ENCODE data around the gene EEF2K.

Gene EEF2K

DNA sequence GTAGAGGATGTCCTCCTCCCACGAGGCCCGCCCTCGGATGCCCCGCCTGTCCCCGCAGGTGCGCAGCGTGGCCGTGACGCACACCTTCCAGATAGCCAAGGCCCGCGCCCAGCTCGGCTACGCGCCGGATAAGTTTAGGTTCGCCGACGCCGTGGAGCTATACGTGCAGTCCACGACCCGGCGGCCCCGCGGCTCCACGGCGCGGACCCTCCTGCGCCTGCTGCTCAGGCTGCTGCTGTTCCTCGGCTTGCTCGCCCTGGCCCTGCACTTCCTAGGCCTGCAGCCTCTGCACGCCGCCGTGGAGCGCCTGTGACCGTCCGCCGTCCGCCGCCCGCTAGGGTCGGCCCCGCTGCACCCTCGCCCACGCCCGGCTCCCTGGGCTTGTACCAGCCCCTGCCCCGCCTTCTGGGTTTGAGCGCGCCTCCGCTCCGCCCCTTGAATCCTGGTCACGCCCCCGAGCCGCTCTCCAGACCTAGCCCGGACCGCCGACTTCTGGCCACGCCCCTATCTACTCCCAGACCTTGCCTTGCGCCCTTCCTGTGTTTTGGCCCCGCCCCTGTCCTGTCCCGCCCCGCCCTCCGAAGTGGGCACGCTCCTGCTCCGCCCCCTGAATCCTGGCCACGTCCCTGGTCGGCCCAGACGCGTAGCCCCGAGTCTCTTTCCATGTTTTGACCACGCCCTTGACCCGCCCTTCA lies 15.8 kb upstream of the EEF2K start:
- DNase-seq = peak; percentile 93 to 100

DNA sequence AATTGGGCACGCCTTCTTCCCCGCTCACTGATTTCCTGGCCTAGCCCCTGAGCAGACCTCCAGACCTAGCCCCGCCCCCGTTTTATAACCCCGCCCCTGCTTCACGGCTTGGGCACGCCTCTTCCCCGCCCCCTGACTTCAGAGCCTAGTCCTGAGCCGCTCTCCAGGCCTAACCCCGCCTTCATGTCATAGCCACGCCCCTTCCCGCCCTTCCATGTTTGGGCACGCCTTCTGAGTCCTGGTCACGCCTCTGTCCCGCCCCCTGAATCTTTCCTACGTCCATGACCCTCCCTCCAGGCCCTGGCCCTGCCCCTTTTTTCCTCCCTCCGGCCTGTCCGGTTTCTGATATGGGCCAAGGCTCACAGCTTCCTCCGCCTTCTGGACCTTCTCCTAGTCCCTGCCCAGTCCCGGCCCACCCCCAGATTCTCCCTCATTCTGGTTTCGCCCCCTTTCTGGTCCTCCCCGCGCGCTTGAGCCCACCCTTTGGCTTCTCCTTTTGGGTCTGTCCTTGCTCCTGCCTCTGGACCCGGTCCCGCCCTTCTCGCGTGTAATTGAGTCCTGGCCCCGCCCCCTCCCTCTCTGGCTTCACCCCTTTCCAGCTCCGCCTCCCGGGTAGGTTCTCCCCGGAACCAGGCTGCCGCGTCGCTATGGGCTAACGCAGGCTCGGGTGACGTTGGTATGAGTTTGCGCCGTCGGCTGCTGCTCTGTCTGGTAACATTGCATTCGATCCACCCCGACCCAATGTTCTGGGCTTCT lies 15.1 kb upstream of the EEF2K start:
- DNase-seq = peak; percentile 99 to 100

DNA sequence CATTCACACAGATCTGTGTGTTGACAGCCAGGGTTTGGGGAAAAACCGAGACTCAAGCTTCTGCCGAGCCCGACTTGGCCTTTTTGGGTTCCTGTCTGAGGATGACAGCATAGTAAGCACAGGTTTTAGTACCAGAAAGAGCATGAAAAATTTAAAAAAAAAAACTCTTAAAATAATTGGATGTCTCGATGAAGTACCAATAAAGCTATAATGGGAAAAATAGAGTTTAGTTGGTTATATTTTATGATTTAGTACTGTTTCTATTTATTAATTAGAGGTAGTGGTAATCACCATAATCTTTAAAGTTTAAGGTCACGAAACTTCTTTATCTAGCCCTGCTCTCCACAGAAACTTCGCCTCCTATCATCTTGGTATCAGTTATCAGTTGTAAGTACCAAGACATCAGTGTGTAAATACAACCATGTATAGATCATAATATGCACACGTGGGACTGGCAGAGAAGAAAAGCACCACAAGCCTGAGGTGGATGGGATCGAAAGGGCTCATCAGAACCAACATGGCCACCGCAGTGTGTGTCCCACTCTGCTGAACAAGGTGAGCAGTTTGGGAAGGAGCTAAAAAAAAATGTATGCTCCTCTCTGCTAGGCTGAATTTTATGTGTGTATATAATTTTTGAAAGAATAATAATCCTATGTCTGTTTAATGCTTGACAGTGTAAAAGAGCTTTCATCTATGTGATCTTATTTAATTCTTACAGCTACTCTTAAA lies 14.4 kb upstream of the EEF2K start:
- DNase-seq = peak in 1 of 2 donors; percentile 51

DNA sequence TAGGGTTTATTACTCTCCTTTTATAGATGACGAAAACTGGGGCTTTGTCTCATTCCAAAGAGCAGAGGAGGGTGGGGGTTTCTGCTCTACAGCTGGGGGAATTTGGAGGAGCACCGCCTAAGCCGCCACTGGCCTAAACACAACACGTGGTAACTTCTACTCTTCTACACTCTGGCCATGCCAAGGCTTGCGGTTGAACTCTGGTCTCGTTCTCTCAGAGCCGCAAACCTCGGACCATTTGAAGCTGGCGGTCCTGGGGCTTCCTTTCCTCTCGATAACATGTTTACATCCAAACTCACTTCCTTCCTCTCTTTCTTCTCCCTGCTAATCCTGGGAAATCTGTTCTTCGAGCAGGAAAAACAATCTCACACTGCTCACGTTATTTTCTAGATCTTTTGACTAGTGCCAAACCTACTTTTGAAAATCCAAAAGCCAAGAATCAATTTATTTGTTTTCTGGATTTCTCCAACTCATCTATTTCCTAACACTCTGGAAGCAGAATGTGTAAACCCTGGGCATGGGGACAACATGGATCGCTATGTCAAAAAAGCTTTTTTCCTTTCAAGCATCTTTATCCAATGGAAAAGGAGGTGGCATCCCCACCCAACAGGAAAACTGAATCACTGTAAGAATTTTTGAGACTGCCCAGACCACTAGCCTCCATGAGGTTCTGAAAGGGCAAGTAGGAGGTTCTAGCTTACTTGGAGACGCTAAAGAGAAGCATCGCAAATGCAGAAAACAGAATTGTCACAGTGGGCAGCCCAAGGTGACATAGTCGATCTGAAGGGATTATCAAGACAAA lies 13.6 kb upstream of the EEF2K start:
- DNase-seq = peak; percentile 93 to 94

DNA sequence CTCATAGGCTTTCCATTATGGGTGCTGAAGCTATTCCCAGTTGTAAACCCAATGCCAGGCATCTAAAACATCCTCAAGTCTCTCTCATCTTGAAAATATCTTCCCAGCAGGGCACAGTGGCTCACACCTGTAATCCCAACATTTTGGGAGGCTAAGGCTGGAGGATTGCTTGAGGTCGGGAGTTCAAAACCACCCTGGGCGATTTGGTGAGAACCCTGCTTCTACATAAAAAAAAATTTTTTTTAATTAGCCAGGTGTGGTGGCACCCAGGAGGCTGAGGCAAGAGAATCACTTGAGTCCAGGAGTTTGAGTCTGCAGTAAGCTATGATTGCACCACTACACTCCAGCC lies 13.0 kb upstream of the EEF2K start:
- no peak for DNase-seq

DNA sequence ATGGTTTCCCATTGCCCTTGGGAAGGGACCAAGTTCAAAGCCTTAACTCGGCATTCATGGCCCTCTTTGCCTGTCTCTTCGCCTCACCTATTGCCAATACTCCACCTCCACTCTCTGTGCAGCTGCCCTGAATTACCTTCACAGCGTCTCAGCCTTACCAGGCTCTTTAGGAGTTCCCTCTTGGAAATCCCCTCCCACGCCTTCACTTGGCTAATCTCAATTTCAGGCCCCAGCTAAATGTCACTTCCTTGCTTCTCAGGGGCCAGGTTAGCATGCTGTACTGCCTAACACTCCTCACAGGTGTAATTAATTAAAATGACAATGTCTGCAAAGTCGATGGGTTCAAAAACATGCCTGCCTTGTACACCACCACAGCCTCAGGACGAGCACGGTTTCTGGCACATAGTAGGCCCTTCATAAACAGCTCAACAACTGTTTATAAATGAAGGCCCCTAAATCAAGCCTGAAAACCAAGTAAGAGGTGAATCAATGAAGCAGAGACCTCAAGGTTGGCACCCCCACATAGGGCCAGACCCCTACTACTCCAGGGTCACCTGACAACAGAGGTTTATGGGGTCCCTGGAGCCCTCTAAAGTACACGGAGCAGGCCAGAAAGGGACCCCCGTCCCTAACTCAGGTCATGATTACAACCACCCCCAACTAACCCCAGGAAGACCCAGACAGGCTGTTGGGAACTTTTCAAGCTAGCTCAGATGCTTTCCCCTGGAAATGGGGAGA lies 11.2 kb upstream of the EEF2K start:
- peak; percentile 60 to 65 for DNase-seq

DNA sequence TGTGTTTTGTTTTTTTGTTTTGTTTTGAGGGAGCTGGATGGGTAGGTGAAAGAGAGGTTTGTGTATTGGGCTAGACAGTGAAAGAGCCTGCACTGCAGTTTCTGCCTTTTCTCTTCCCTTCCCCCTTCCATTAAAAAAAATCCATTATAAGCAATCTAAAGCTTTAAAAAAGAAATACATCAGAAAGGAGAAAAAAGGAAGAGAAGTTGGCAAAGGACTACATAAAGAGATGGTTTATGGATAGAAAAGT lies 10.7 kb upstream of the EEF2K start:
- no peak for DNase-seq

DNA sequence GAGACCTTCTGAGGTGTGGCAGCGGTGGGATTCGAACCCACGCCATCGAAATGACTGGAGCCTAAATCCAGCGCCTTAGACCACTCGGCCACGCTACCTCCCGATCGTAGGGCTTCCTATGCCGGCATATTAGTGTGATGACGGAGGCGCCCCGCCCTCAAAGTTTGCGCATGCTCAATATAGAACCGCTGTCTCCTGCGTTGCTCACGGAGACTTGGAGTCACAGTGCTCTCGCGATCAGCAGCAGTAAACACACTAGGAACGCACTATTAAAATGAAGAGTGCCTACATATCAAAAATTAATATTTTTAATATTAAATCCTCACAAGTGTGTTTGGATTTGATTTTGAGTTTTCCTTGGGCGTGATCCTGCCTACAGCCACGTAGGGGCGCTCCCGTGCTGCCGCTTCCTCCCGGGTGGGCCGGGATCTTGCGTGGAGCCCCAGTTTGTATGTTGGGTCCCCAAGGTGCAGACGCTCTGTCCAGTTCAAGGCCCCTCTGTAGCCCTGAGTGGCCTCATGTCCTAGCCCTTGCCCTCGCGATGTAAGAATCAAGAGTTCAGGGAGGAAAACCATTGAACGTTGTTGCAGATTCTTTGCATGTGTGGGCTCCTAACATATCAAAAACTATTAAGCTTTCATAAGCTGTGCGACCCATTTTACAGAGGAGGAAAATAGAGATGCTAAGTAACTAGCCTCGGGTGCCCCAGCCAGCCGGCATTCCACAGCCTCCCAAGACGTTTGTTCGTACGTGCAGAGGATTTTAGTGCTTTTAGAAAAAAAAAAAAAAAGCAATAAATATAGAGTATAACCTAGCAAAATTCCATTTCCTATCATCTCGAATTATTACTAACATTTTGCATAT lies 10.2 kb upstream of the EEF2K start:
- peak; percentile 94 for DNase-seq

DNA sequence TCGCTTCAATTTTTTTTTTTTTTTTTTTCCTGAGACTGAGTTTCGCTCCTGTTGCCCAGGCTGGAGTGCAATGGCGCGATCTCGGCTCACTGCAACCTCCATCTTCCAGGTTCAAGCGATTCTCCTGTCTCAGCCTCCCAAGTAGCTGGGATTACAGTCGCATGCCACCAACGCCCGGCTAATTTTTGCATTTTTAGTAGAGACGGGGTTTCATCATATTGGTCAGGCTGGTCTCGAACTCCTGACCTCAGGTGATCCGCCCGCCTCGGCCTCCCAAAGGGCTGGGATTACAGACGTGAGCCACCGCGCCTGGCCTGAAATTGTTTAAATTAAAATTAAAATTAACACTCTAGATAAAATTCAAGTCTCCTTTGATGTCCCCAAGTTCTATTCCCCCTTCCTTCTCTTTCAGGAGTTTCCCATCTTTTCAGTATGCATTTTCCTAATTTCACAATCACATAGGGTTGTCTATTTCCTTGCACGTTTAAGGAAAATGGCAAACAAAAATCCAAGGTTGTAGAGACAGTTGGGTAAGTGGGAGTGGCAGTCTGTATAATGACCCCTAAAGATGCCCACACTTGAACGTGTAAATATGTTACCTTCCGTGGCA lies 9.4 kb upstream of the EEF2K start:
- DNase-seq = peak in 1 of 2 donors; percentile 17

DNA sequence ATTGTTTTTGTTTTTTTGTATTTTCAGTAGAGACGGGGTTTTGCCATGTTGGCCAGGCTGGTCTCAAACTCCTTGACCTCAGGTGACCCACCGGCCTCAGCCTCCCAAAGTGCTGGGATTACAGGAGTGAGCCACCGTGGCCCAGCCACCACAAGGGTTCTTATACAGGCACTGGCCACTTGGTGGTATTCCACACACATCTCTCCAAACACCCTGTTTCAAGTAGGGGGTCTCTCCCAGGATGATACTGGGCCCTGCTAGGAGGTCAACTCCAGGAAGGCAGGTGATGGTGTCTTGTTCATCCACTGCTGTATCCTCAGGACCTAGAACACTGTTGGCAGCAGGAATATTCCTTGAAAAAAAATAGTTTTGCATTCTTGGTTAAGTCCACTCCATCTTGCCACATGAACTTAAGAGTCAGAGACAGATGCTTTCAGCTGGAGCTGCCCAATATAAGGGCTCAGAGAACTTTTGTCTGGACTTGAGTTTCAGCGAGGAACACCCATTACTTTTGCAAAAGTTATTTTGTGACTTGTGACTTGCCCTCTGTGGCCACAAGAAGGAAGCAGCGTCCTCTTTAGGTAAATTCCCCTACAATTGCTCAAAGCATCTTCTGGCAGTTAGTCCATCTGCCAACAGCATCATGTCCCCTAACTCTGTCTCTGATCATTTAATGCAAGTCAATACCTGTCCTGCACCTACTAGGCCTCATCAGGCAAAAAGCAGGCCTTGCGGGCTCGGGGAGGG lies 7.4 kb upstream of the EEF2K start:
- no peak for DNase-seq

DNA sequence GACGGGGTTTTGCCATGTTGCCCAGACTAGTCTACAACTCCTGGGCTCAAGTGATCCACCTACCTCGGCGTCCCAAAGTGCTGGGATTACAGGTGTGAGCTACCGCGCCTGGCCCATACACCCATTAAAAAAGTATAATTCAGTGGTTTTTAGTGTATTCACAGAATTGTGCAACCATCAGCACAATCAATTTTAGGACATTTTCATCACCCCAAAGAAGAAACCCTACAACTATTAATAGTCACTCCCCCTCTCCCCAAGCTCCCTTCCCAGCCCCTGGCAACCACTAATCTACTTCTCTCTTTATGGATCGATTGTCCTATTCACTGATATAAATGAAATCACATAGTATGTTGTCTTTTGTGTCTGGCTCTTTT lies 3.8 kb upstream of the EEF2K start:
- DNase-seq = no peak

DNA sequence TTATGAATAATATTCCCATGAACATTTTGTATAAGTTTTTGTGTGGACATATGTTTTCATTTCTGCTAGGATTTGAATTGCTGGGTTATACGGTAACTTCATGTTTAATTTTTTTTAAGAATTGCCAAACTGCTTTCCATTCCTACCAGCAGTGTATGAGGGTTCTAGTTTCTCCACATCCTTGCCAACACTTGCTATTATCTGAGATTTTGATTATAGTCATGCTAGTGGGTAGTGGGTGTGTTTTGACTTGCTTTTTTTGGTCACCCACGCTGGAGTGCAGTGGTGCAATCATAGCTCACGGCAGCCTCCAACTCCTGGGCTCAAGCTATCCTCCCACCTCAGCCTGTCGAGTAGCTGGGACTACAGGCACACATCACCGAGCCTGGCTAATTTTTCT lies 3.0 kb upstream of the EEF2K start:
- no peak for DNase-seq

DNA sequence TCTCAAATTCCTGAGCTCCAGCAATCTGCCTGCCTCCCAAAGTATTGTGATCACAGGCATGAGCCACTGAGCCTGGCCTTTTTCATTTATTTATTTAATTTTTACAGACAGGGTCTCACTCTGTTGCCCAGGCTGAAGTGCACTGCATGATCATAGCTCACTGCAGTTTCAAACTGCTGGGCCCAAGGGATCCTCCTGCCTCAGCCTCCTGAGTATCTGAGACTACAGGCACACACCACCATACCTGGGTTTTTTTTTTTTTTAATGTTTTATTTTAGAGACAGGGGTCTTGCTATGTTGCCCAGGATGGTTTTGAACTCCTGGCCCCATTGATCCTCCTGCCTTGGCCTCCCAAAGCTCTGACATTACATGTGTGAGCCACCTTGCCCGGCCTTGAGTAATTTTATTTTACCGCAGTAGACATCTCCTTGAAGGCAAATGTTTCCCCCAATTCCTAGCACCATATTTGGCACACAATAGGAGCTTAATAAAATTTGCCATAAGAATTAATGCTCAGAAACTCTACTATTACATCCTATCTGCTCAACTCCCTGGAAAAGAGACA lies 1.9 kb upstream of the EEF2K start:
- no peak for DNase-seq

DNA sequence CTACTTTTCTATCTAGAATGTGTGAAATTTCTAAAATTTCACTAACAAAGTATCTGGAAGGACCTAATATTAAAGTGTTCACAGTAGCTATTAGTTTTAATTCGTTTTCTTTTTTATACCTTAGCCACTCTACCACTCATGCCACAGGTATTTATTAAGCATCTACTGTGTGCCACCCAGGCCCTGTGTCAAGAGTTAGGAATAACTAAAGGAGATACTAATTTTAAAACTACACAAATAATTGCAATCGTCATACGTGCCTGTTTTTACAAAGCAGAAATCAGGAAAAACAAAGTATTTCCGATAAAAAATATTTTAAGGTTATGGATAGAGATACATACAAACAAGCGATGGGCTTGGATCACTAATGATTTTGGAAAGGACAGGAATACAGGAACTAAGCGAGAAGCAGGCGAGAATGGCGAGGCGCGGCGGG lies 483 bp upstream of the EEF2K start:
- DNase-seq = no peak

DNA sequence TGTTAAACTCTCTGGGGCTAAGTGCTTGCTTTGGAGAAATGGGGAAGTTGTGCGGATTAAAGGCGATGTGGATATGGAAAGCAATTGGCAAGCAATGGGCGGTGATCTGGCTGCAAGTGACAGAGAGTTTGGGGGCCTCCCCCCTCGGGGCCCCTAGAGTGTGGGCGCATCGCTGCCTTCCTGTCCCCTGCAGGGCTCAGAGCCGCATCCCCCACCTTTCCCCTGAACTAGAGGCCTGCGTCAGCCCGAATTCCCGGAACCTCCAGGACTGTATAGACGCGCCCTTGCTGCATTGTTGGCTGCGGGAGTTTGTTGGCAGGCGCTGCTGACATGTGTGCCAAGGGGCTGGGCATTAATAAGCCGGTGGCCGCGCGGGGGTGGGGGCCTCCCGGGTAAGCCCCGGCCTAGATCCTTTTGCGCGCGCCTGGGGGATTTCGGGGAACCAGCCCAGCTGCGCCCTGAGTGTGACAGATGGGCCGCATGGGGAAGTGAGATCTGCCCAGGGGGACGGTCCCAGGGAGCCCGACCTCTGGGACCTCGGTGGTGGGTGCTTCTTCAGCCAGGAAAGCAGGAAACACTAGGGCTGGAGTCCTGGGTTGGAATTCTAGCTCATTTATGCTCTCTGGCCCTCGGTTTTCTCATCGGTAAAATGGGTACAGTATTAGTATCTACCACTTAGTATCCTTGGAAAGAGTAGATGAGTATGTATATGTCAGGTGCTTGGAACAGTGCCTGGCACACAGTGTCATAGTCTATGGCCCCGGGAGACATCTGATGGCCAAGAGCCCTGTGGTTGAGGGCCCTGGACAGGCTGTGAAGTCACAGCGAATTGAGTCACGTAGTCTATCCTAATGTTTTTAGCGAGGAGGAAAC lies 1.0 kb downstream of the EEF2K start:
- DNase-seq = peak; percentile 67 to 83

DNA sequence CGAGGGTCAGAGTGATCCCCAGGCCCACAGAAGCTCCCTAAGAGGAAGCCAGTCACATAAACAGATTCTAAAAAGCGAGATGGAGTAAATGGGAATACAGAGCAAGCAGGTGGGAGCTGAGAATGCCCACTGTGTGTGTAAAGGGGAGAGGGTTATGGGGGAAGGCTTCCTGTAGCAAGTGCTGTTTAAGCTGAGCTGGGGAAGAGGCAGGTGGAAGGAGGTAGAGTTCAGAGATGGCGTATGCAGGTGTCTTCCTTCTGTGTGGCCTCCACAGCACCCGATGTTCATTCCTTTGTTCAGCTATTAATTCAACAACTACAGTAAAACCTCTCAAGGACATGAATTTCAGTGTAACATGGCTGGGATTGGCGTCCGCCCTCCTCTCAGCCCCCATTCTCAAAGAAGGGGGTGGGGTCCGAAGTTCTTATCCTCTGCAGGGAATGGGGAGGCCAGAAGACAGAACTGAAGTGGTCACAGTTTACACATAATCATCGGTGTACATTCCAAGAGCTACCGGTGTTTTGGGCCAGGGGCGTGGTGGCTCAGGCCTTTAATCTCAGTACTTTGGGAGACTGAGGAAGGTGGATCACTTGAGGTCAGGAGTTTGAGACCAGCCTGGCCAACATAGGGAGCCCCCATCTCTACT lies 1.8 kb downstream of the EEF2K start:
- no peak for DNase-seq

DNA sequence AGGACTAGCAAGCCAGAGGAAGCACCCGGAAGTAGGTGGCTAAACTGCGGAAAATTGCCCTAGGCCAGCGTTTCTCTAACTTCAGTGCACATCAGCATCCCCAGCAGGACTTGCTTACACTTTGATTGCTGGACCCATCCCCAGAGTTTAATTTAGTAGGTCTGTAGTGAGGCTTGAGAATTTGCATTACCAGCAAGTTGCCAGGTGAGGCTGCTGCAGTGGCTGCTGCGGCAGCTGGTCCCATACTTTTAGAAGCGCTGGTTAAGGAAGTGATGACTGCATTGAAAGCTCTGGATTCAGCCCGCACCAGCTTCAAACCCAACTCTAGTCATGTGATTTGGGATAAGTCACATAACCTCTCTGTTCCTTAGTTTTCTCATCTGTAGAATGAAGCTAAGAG lies 4.2 kb downstream of the EEF2K start:
- DNase-seq = no peak

DNA sequence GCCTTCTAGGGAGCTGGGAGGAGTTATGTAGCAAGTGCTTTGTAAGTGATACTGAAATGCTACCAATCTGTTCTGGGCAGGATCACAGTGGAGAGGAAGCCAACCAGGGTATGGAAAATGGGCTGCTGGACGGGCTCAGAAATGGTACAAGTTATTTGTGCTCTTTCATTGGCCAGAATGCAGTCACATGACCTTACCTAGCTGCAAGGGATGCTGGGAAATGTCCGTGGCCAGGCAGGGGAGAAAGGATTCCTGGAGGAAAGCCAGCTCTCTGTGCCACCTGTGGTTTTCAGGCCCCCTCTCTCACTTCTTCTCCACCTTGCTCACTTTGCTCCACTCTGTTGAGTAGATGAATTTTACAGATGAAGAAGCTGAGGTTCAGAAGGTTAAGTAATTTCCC lies 4.8 kb downstream of the EEF2K start:
- DNase-seq = no peak

DNA sequence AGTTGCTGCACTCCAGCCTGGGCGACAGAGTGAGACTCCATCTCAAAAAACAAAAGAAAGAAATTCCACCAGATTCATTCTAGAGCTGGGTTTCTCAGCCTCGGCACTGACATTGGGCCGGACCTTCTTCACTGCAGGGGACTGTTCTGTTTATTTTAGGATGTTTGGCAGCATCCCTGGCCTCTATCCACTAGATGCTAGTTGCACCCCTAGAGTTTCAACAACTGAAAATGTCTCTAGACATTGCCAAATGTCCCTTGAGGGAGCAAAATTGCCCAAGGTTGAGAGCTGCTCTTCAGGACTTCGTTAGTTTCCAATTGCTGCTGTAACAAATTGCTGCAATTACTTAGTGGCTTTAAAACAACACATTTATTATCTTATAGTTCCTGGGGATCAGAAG lies 7.2 kb downstream of the EEF2K start:
- no peak for DNase-seq
